Body of pancreas (tissue), 4 donors: ENCODE data around the gene ACER3.

Experiments
- POLR2A ChIP-seq, 3 donors: fragments of 450-650 bp; IDR thresholded peaks; one replicate each; pipeline ENCODE4 v1.6.1; 2016; ENCODE audit warnings: antibody characterized with exemption in 3 of 3, mild to moderate bottlenecking in 2 of 3
- TF ChIP-seq, protein P1 (sequence below), 7 experiments: fragments of 450-650 bp in 4 of 7; fragments of 200-600 bp in 3 of 7; sonication (generic) in 3 of 7; IDR thresholded peaks; one replicate each; pipeline ENCODE4 v1.5.1; 2016 to 2019; ENCODE audit warnings: antibody characterized with exemption in 7 of 7

DNA sequence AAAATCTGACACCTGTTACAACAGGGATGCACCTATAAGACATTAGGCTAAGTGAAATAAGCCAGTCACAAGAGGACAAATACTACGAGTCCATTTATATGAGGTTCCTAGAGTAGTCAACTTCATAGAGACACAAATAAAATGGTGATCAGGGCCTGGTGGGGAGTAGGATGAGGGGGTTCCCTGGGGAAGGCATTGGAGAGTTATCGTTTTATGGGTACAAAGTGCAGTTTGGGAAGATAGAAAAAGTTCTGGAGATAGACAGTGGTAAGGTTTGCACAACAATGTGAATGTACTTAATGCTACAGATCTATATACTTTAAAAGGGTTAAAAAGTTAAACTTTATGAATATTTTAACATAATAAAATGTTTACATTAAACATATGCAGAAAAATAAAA, 142.1 kb downstream of the ACER3 start:
- TF ChIP-seq, protein P1, sequence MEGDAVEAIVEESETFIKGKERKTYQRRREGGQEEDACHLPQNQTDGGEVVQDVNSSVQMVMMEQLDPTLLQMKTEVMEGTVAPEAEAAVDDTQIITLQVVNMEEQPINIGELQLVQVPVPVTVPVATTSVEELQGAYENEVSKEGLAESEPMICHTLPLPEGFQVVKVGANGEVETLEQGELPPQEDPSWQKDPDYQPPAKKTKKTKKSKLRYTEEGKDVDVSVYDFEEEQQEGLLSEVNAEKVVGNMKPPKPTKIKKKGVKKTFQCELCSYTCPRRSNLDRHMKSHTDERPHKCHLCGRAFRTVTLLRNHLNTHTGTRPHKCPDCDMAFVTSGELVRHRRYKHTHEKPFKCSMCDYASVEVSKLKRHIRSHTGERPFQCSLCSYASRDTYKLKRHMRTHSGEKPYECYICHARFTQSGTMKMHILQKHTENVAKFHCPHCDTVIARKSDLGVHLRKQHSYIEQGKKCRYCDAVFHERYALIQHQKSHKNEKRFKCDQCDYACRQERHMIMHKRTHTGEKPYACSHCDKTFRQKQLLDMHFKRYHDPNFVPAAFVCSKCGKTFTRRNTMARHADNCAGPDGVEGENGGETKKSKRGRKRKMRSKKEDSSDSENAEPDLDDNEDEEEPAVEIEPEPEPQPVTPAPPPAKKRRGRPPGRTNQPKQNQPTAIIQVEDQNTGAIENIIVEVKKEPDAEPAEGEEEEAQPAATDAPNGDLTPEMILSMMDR (IDR thresholded peaks at IDR 0.05): no peak
- TF ChIP-seq POLR2A (IDR thresholded peaks at IDR 0.05): no peak
